ENCODE measurements around the gene TMPRSS5. TPM values are rescaled to one million over a fixed set of nuclear protein-coding genes. Genes with fewer than 3 reads are reported as not detected.

Gene TMPRSS5
- total and polyA plus RNA-seq, 7 experiments from 2014 or later = 0.50 to 1.5 (median 0.97) TPM; not detected in 2

GRCh38 chr11:113690619-113691569 is 15.2 kb downstream of the TMPRSS5 start:
- no peak for DNase-seq
- Histone ChIP-seq H3K4me3 (ENCODE audit: low read length) (no peak overlapping the region), H3K27ac (ENCODE audit: low read depth, low read length) (no peak overlapping the region), H3K4me1 (ENCODE audit: control insufficient read depth in 2 of 2, insufficient read depth in 2 of 2, low read length in 2 of 2) (no peaks in the 10 kb centered on the region), H3K27me3 (ENCODE audit: control insufficient read depth in 2 of 2, insufficient read depth in 2 of 2, low read length in 2 of 2) (no peaks in the 10 kb centered on the region), H3K36me3 (ENCODE audit: control insufficient read depth in 2 of 3, insufficient read depth in 3 of 3, low read length in 3 of 3) (no peaks in the 10 kb centered on the region), H3K9me3 (ENCODE audit: control insufficient read depth in 2 of 3, low read length in 3 of 3) (no peaks in the 10 kb centered on the region)
- CTCF ChIA-PET = no interaction called here
- Mint-ChIP-seq H3K27me3 (no peaks in the 10 kb centered on the region), H3K4me1 (peaks cover 0 to 4% (median 0%) of the 10 kb centered on the region in 7 donors), H3K27ac (no peak overlapping the region), H3K36me3 (peaks cover 0 to 14% (median 0%) of the 10 kb centered on the region in 5 donors), H3K9me3 (no peaks in the 10 kb centered on the region), H3K4me3 (no peak overlapping the region)
- intact Hi-C loops (cut with micrococcal nuclease) = no loop called here
- POLR2A ChIA-PET = no interaction called here
- ATAC-seq = no peak

DNA sequence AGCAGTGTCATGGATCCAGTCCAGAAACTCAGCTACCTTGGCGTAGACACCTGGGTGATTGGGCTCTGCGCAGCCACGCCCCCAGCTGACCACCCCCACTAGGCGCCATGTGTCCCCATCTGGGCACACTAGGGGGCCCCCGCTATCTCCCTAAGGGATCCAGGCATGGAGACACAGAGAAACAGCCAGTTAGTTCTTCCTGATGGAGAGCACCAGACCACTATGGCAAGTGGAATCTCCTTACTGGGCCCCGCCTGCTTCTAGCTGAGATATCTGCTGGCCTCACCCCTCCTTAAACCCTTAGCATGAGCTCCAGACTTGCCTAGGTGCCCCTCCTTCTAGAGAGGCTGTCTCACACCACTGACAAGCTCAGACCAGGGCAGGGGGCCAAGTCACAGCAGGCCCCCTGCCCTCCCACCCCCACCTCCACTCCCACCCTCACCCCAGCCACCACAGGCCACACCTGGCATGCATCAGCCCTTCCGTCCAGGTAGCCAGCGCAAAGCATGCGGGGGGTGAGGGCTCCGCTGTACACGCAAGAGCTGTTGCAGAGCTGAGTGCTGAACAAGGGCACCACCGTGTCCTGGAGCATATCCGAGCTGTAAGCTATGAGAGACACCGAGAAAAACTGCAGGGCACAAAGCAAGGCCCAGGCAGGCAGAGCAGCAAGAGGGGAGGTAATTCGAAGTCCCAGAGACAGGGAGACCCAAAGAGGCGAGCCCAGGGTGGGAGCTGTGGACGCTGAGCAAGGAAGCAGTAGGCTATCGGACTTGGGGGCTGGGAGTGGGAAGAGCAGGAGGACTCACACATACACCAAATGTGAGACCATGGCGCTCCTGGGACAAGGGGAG is 16.1 kb downstream of the TMPRSS5 start:
- Mint-ChIP-seq H3K27ac (no peak overlapping the region), H3K27me3 (no peaks in the 10 kb centered on the region), H3K4me1 (peaks cover 0 to 5% (median 0%) of the 10 kb centered on the region in 7 donors), H3K9me3 (no peaks in the 10 kb centered on the region), H3K36me3 (peaks cover 0 to 8% (median 0%) of the 10 kb centered on the region in 5 donors), H3K4me3 (no peak overlapping the region)
- Histone ChIP-seq H3K27ac (ENCODE audit: low read depth, low read length) (no peak overlapping the region), H3K4me3 (ENCODE audit: low read length) (no peak overlapping the region), H3K27me3 (ENCODE audit: control insufficient read depth in 2 of 2, insufficient read depth in 2 of 2, low read length in 2 of 2) (no peaks in the 10 kb centered on the region), H3K4me1 (ENCODE audit: control insufficient read depth in 2 of 2, insufficient read depth in 2 of 2, low read length in 2 of 2) (no peaks in the 10 kb centered on the region), H3K9me3 (ENCODE audit: control insufficient read depth in 2 of 3, low read length in 3 of 3) (no peaks in the 10 kb centered on the region), H3K36me3 (ENCODE audit: control insufficient read depth in 2 of 3, insufficient read depth in 3 of 3, low read length in 3 of 3) (no peaks in the 10 kb centered on the region)
- no peak for ATAC-seq
- DNase-seq = no peak
- ChIA-PET POLR2A (no interaction called here), CTCF (no interaction called here)
- intact Hi-C loops (cut with micrococcal nuclease) = no loop called here

DNA sequence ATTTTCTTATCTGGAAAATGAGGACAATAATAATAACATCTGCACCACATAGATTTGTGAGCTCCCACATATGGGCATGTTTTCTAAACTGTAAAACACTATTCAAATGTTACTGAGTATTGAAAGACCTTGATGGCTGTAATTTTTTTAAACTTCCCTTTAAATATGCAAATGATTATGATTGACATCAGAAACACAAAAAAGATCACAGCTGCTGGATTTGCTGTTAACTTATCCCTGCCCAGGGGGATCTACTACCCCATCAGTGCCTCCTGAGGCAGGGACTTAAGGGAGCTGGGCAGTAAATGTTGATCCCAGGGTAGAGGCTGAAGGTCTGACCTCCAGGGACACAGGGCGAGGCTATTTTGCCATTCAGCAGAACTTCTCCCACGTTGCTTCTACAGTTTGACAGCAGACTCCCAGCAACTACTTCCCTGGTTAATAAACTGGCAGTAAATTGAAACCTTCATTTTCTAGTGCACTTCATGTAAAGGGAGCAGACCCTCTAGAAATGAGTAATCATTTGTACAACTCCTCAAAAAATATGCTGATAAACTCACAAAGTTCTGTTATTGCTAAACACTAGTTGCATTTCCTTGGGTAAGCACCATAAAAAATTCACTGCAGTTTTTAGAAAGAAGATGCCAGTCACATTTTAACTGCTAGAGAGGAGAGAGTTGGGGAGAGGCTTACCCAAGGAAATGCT is 20.3 kb downstream of the TMPRSS5 start:
- H3K36me3 Mint-ChIP-seq = no peaks in the 10 kb centered on the region
- H3K4me1 Mint-ChIP-seq = peaks cover 0 to 5% (median 0%) of the 10 kb centered on the region in 7 donors
- Histone ChIP-seq H3K9me3 (ENCODE audit: control insufficient read depth in 2 of 3, low read length in 3 of 3) (no peaks in the 10 kb centered on the region), H3K4me3 (ENCODE audit: low read length) (no peak overlapping the region), H3K27ac (ENCODE audit: low read depth, low read length) (no peak overlapping the region), H3K4me1 (ENCODE audit: control insufficient read depth in 2 of 2, insufficient read depth in 2 of 2, low read length in 2 of 2) (no peaks in the 10 kb centered on the region), H3K27me3 (ENCODE audit: control insufficient read depth in 2 of 2, insufficient read depth in 2 of 2, low read length in 2 of 2) (no peaks in the 10 kb centered on the region), H3K36me3 (ENCODE audit: control insufficient read depth in 2 of 3, insufficient read depth in 3 of 3, low read length in 3 of 3) (no peaks in the 10 kb centered on the region)
- intact Hi-C loops (cut with micrococcal nuclease) = no loop called here
- DNase-seq (no peak), ATAC-seq (no peak)
- no peak overlapping the region for H3K27ac Mint-ChIP-seq
- no peaks in the 10 kb centered on the region for H3K9me3 Mint-ChIP-seq
- H3K27me3 Mint-ChIP-seq = no peaks in the 10 kb centered on the region
- no peak overlapping the region for H3K4me3 Mint-ChIP-seq
- ChIA-PET POLR2A (no interaction called here), CTCF (no interaction called here)

GRCh38 chr11:113684496-113684895 is 21.6 kb downstream of the TMPRSS5 start:
- no peak overlapping the region for H3K4me3 ChIP-seq (ENCODE audit: low read length)
- H3K9me3 ChIP-seq (ENCODE audit: control insufficient read depth in 2 of 3, low read length in 3 of 3) = no peaks in the 10 kb centered on the region
- H3K4me1 Mint-ChIP-seq = peaks cover 0 to 5% (median 0%) of the 10 kb centered on the region in 7 donors
- intact Hi-C loops (cut with micrococcal nuclease) = no loop called here
- H3K4me1 ChIP-seq (ENCODE audit: control insufficient read depth in 2 of 2, insufficient read depth in 2 of 2, low read length in 2 of 2) = no peaks in the 10 kb centered on the region
- DNase-seq (no peak), ATAC-seq (no peak)
- POLR2A ChIA-PET = no interaction called here
- no peaks in the 10 kb centered on the region for H3K27me3 Mint-ChIP-seq
- H3K27ac ChIP-seq (ENCODE audit: low read depth, low read length) = no peak overlapping the region
- no peak overlapping the region for H3K27ac Mint-ChIP-seq
- no peaks in the 10 kb centered on the region for H3K36me3 ChIP-seq (ENCODE audit: control insufficient read depth in 2 of 3, insufficient read depth in 3 of 3, low read length in 3 of 3)
- no peak overlapping the region for H3K4me3 Mint-ChIP-seq
- no peaks in the 10 kb centered on the region for H3K36me3 Mint-ChIP-seq
- H3K27me3 ChIP-seq (ENCODE audit: control insufficient read depth in 2 of 2, insufficient read depth in 2 of 2, low read length in 2 of 2) = no peaks in the 10 kb centered on the region
- H3K9me3 Mint-ChIP-seq = no peaks in the 10 kb centered on the region
- CTCF ChIA-PET = no interaction called here

DNA sequence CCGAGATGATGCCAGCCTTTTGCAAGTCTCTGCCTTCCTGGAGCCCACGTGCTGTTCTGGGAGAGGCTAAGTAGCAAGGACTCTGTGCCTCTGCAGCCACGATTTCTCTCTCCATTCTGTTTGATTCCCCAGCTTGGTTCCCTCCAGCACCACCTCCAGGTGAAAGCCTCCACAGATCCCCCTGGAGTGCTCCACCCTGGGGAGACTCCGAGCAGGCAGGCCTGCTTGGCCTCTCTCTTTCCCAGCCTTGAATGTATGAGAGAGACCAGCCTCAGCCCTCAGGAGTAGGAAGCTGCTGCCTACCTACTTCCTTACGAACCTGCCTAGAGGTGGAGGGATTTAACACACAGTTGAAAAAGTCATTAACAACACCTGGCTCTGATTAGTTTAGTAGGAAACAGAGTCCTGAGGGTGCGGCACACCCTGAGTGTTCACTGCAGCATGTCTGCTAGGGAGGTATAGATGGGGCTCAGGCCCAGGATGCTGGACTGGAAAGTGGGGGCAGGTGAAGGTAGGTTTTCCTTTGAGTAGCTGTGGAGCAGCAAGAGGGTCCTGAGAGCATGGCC is 22.5 kb downstream of the TMPRSS5 start:
- H3K36me3 Mint-ChIP-seq = no peaks in the 10 kb centered on the region

GRCh38 chr11:113681711-113682413 is 24.2 kb downstream of the TMPRSS5 start:
- no peak overlapping the region for H3K4me3 Mint-ChIP-seq
- Histone ChIP-seq H3K4me1 (ENCODE audit: control insufficient read depth in 2 of 2, insufficient read depth in 2 of 2, low read length in 2 of 2) (no peaks in the 10 kb centered on the region), H3K4me3 (ENCODE audit: low read length) (no peak overlapping the region), H3K36me3 (ENCODE audit: control insufficient read depth in 2 of 3, insufficient read depth in 3 of 3, low read length in 3 of 3) (no peaks in the 10 kb centered on the region), H3K9me3 (ENCODE audit: control insufficient read depth in 2 of 3, low read length in 3 of 3) (no peaks in the 10 kb centered on the region), H3K27me3 (ENCODE audit: control insufficient read depth in 2 of 2, insufficient read depth in 2 of 2, low read length in 2 of 2) (no peaks in the 10 kb centered on the region), H3K27ac (ENCODE audit: low read depth, low read length) (no peak overlapping the region)
- intact Hi-C loops (cut with micrococcal nuclease) = no loop called here
- CTCF ChIA-PET = no interaction called here
- H3K27ac Mint-ChIP-seq = no peak overlapping the region
- no peaks in the 10 kb centered on the region for H3K36me3 Mint-ChIP-seq
- peaks cover 0 to 5% (median 0%) of the 10 kb centered on the region in 7 donors for H3K4me1 Mint-ChIP-seq
- DNase-seq (no peak), ATAC-seq (no peak)
- no peaks in the 10 kb centered on the region for H3K9me3 Mint-ChIP-seq
- peaks cover 0 to 7% (median under 1%) of the 10 kb centered on the region in 5 donors for H3K27me3 Mint-ChIP-seq
- POLR2A ChIA-PET = no interaction called here

More for the DNA sequence above, 22.5 kb downstream of the TMPRSS5 start:
- Histone ChIP-seq H3K27me3 (ENCODE audit: control insufficient read depth in 2 of 2, insufficient read depth in 2 of 2, low read length in 2 of 2) (no peaks in the 10 kb centered on the region), H3K9me3 (ENCODE audit: control insufficient read depth in 2 of 3, low read length in 3 of 3) (no peaks in the 10 kb centered on the region), H3K4me3 (ENCODE audit: low read length) (no peak overlapping the region), H3K4me1 (ENCODE audit: control insufficient read depth in 2 of 2, insufficient read depth in 2 of 2, low read length in 2 of 2) (no peaks in the 10 kb centered on the region), H3K36me3 (ENCODE audit: control insufficient read depth in 2 of 3, insufficient read depth in 3 of 3, low read length in 3 of 3) (no peaks in the 10 kb centered on the region), H3K27ac (ENCODE audit: low read depth, low read length) (no peak overlapping the region)
- Mint-ChIP-seq H3K4me3 (no peak overlapping the region), H3K27me3 (no peaks in the 10 kb centered on the region), H3K27ac (no peak overlapping the region), H3K9me3 (no peaks in the 10 kb centered on the region), H3K4me1 (peaks cover 0 to 5% (median 0%) of the 10 kb centered on the region in 7 donors)
- ChIA-PET POLR2A (no interaction called here), CTCF (no interaction called here)
- ATAC-seq = no peak
- no peak for DNase-seq
- intact Hi-C loops (cut with micrococcal nuclease) = no loop called here

All from naive thymus-derived CD4-positive, alpha-beta T cell (primary cell).